ENCODE results near the gene TYW1.
"Not testable (repeated sequence)": the region's sequence is repeated elsewhere in the genome, so short reads cannot be mapped to it uniquely, and the experiment has no call there.

Gene TYW1

DNA sequence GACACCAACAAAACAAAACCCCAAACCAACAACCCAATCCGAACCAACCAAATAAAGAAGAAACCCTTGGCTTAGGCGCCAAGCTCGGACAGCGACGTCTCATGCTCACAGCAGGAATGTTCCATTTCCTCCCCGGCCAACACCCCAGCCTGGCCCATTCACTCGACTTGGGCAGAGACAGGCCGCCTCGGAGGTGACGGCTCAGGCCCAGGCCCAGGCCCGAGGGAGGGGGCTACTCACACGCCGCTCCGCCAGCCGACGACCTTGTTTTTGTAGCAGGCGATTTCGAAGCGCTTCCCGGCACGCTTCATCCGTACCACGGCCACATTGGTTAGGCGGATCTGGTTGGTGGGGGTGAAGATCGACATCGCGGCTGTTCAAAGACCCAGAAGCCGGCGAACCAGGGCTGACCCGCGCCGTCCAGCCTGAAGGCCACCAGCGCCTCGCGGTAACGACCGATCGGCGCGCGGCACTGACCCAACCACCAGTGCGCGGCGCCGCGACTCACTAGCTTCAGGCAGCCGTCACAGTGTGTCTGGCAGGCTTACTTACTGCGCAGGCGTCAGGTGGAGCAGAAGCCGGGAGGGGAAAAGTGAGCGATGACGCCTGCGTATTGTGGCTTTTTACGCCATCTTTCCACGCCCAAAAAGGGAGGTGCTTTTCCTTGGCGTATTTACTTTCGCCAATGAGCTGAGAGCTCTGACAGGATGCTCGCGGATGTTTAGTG lies 1.4 kb upstream of the TYW1 start, which contains the start of gene SBDS:
TSS of gene SBDS (minus strand) at position 537 of the 727 bp plus-strand sequence. CDS start at position 368, 169 bp downstream.
- DNase-seq: peak; percentile 88

DNA sequence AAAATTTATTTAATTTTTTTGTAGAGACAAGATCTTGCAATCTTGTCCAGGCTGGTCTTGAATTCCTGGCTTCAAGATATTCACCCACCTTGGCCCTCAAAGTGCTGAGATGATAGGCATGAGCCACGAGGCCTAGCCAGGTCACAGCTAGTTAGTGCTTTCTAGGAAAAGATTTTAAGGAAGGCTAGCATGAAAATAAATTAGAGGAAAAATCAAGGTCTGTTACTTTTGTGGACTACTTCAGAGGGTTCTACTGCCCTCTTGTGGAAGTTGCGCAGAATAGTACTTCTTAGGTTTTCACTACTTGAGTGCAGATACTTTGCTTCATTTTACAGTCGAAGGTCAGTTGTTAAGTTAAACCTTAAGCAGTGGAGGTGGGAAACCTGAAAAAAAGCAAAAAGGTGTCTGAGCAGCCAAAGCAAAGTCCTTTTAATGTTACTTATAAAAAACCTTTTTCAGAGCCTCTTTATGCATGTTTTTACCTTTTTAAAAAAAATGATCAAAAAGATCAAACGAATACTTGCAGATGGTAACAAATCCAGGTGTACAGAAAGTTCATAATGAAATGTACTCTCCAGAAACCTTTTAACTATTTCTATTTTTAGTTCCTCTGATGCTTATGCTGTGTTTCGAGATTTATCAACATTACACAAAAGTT lies 4.1 kb downstream of the TYW1 start:
- not testable (repeated sequence) for DNase-seq

DNA sequence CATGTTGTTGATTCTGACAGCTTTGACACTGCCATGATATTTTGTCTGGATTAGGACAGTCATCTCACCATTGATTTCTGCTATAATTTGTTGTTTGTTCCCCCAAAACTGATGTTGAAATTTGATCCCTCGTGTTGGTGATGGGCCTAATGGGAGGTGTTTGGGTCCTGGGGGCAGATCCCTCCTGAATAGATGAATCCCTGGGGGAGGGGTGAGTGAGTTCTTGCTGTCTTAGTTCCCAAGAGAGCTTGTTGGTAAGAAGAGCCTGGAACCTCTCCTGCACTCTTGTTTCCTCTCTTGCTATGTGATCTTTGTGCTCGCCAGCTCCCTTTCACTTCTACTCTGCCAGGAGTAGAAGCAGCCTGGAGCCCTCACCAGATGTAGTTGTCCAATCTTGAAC lies 7.5 kb downstream of the TYW1 start:
- not testable (repeated sequence) for DNase-seq

DNA sequence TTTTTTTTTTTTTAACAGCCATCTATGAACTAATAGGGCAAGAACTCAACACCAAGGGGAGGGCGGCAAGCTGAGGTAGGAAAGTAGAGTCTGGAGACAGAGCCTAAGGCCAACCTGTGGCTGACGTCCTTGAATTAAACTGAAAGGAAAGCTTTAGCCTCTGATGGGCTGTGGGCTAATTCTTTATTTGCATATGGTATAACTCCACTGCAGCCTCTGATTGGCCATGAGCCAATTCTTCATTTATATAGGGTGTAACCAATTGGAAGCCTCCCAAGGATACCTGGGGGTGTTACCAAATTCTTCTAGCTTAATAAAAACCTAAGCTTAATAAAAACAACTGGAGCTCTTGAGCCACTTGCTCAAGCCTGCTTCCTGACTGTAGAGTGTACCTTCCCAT lies 10.3 kb downstream of the TYW1 start:
- DNase-seq: no peak

DNA sequence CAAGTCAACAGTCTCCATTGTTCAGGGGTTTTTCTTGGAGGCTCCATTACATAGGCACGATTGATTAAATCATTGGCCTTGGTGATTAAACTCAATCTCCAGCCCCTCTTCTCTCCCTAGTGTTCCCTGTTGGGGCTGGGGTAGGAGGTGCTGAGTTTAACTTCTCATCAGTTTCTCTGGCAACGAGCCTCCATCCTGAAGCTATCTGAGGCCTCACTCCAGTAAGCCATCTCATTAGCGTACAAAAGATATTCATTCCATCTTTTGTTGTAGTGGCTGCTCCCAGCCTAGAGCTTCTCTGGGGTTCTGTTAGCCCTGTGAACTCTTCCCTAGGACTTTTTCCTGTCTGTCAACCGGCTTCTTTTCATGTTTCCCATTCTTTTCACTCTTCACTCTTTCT lies 11.6 kb downstream of the TYW1 start:
- DNase-seq: no peak

DNA sequence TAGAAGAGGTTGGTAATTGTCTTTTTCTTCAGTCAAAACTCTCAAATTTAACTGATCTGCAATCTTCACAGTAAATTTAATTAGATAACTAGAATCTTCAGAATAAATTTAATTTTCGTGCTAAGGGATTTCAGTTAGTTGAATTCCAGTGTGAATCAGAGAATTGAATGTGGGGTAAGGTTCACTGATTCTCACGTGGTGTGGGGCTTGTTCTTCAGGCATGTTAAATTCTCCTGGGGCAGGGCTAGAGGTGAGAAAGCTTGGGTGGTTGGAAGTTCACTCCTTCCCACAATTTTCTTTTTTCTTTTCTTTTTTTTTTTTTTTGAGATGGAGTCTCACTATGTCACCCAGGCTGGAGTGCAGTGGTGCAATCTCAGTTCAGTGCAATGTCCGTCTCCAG lies 13.0 kb downstream of the TYW1 start:
- not testable (repeated sequence) for DNase-seq

DNA sequence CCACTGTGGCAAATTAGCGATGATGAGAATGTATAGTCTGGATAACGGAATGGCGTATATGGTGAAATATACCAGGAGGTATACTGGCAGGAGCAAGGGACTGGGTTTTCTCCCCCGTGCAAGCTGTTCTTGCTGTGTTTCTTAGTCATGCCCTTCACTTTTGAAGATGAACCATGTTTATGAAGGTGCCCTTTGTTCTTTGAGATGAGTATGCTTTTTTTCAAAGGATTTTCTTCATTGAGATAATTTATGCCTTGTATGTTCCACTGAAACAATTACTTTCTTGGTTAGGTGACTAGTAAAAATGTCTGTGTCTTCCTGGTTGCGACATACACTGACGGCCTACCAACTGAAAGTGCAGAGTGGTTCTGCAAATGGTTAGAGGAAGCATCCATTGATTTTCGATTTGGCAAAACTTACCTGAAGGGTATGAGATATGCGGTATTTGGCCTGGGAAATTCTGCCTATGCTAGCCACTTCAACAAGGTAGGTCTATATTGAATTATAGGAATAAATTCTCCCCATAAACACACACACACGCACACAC lies 17.5 kb downstream of the TYW1 start:
- not testable (repeated sequence) for DNase-seq

DNA sequence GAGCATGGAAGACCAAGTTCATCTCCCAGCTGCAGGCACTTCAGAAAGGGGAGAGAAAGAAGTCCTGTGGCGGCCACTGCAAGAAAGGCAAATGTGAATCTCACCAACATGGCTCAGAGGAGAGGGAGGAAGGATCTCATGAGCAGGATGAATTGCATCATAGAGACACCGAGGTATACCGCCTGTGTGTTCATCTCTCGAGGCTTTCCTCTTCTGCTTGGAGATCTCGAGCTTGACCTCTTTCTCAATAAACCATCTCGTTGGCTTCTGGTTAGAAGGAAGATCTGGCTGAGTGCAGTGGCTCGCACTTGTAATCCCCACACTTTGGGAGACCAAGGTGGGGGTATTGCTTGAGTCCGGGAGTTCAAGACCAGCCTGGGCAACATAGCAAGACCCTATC lies 21.3 kb downstream of the TYW1 start:
- not testable (repeated sequence) for DNase-seq

DNA sequence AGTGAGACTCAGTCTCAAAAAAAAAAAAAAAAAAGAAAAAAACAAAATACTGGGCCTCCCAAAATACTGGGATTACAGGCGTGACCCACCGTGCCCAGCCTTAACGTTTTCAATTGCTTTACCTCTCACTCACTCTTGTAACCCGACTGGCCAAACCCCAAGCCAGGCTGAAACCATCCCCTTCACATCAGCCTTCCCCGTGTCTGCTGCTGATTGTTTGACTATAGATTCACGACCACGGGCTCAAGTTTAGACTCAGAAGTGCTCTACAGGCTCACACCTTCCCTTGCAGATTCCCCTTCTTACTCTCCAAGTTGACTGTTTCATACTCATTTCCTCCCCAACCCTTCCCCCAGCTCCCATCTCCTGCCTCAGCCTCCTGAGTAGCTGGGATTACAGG lies 22.3 kb downstream of the TYW1 start:
- no peak for DNase-seq

DNA sequence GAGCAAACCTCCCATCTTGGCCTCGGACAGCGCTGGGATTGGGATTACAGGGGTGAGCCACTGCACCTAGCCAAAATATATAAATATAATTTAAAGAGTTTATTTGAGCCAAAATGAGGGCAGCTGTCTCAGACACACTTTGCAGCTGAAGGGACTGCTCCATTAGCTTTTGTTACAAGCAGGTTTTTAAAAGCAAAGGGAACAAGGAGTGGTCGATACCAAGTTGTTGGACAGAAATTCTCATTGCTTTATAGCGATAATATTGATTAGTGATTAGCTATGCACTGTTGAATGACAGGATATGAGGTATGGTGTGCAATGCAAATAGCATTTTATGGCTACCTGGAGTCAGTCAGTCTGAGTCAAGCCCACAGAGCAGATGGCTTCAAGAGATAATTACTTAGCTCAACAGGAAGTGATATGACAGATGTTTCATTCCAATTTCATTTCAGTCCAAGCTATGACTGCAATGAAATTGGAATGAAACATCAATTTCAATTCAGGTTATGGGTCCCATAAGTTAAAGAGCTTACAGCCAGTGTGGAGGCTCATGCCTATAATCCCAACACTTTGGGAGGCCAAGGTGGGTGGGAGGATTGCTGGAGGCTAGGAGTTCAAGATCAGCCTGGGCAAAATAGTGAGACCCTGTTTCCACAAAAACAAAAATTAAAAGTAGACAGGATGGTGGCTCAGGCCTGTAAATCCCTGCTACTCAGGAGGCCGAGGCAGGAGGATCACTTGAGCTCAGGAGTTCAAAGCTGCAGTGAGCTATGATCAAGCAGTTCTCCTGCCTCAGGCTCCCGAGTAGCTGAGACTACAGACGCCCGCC lies 23.1 kb downstream of the TYW1 start:
- no peak for DNase-seq

DNA sequence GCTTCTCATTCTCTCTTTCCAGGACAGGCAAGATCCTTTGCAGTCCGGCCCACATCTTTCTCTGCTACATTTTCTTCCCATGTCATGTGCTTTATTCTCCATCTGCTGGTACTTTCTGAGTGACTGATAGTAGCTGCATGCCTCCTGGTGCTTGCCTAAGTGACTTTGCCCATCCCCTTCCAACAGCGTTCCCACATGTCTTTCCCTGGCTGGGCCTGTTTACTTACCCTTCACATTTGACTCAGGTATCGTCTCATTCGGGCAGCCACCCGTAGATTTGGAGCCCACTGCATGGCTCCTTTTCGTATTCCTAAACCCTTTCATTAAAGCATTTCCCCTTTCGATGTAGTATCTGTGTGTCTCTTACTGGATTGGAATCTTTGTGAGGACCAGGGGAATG lies 24.6 kb downstream of the TYW1 start:
- no peak for DNase-seq

DNA sequence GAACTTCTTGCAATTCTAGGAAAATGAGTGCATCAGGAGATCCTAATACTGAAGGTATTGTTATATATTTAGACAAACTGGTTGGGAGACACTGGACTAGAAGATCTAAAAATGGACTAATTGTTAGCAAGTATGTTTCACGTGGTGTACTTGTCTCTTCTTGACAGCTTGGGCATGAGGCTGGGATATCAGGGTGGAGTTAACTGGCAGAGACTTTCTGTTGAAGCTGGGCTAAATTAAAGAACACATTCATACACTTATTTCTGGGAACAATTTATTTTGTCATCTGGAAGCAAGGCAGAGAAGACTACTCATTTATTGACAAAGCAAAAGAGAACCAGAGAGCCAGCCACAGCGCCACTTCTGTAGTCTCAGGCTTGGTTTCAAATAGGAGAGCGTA lies 25.9 kb downstream of the TYW1 start:
- DNase-seq: no peak

DNA sequence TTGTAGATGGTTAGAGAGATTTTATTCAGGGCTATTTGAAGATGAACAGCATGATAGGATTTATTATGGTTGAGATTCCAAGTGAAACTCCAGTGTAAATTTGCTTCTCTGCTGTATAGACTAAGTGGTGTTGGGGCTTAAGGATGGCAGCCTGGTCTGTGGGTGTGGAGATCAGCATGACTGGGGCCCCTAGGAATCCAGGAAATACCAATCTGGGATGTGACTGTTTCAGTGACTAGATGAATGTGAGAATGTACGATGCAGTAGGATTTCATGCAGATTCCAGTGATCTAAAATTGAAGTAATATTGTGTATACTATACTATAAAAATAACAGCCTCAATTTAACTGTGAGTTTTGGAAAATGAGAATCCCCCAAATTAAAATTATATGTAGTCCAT lies 28.8 kb downstream of the TYW1 start:
- DNase-seq: not testable (repeated sequence)

DNA sequence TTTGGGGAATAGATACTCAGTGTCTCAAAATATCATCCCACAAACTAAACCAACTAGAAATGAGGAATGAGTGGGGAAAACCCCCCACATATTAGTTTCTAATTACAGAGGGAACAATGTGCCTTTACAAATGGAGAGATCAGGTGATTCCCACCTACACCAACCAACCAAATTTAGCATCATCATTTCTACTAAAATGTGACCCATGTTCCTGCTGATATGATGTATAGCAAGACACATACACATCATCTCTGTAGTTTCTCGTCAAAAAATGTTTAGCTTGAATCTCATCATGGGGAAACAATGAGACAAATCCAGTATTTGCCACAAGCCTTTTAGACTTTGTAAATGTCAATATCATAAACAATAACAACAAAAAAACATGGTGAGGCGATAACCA lies 35.1 kb downstream of the TYW1 start:
- DNase-seq: not testable (repeated sequence)

DNA sequence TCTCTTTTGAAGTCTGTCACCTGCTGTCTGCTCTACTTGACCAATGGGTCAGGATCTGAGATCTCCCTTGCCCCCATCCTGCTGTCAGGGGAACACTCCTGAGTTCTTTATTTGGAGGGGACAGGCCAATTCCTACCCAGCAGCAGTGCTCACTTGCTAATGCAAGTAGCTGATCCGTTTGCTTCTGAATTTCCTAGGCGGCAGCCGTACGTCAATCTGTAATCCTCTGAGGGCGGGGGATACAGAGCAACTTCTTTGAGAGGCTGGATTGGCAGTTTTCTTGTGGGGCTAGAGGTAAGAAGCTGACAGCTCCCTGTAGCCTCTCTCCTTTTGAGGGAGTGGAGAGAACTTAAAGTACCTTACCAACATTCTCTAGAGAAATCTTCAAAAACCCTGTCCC lies 36.6 kb downstream of the TYW1 start:
- DNase-seq: no peak

DNA sequence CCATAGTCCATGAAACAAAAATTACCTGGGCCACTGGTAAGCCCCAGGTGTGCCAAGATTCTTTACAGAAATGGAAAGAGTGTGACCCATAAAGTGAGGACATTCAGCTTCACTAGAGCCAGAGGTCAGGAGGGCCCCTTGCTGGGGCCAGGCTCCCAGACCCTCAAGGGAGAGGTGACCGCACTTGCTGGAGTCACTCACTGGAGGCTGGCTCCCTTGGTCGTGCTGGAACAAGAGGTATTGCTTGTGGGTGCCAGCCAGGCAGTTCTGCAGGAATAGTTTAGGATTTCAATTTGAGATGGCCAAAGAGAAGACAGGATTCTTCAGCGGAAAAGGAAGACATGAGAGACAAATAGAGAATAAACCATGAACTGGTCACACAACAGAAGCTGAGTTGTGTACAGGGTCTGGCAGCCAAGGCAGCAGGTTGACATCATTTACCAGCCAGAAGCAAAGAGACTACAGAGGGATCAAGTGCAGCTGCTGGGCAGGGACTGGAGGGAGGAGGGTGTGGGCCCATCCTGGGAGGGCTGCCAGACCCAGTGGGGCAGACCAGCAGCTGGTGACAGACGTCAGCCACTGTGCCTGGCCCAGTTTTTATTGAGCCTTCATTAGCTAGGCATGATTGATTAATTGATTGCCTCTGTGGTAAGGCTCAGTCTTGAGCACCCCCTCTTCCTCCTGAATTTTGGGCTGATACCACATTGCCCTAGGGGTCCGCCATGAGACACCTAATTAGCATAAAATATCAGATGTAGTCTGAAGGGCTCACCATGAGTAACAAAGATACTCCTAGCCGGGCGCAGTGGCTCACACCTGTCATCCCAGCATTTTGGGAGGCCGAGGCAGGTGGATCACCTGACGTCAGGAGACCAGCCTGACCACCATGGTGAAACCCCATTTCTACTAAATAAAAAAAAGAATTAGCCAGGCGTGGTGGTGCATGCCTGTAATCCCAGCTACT lies 40.1 kb downstream of the TYW1 start:
- not testable (repeated sequence) for DNase-seq

DNA sequence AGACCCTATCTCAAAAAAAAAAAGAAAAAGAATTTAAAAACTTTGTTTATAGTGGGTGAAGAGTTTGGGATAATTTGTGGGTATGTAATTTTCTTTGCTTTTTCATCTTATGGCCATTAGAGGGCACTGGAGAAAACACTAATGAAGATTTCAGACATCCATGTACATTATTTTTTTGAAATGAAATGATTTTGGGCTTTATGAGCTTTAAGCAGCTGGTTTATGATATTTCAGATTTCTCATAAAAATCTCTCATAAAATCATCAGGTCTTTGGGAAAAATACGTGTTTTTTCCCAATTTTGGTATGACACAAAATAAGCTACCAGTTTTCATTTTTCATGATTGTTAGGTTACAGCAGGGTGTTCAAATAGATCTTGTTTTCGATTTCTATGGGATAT lies 44.2 kb downstream of the TYW1 start:
- DNase-seq: not testable (repeated sequence)

DNA sequence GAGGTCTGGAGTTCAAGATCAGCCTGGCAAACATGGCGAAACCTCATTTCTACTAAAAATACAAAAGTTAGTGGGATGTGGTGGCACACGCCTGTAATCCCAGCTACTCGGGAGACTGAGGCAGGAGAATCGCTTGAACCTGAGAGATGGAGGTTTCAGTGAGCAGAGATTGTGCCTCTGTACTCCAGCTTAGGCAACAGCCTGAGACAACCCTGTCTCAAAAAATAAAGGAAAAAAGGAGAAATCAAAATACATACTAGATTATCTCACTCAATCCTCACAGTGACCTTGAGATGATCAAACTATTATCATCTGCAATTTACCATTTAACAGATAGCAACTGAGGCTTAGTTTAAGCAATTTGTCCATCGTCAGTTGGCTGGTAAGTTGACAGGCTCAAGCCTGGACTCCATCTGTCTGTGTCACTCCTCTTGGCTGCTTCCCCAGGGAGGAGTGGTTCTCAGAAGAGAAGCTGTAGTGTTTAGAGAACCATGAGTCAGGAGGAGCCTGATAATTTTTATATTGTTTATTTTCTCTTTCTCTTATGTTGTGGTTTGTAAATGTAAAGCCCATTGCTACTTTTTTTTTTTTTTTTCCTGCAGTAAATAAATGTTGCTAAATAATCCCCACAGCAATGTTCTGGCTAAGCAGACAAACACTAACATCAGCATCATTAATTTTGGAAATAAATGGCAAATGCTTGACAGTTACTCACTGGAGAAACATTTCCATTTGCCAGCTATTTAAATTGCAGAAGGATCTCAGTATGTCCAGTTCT lies 46.3 kb downstream of the TYW1 start:
- DNase-seq: not testable (repeated sequence)

DNA sequence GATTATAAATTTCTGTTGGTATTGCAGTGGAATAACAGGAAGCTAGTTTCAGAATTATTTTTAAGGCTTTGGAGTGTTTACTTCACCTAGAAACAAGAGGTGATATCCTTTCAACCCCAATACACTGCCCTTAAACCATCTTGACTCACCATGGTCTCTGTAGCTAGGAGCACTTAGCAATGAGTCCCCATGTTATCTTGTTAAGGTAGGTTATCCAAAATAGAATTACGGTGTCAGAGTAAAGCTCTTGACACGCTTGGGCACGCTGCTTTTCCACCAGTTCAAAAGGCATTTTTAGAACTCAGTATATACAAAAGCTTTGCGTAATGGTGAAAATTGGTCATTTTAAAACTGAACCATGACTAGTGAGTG lies 46.9 kb downstream of the TYW1 start:
- not testable (repeated sequence) for DNase-seq

DNA sequence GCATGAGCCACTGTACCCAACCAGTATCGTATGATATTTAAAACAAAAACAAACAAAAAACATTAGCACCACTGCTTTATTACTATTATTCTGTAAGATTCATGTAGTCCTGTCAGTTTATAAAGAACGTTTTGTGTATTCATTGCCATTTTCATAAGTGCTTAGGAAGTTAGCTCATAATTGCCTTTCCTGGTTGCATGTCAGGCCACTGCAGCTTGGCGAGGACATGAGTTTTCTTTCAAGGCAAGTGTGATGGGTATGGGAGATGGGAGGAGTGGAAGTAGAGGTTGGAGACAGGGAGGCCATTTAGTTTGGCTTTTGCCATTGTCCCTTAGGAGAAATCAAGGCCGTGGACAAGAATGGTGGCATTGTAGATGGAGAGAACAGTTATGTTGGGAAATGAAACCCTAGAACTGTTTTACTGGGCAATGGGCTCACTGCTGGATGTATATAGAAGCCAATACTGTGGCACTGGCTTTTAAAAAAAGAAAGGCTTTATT lies 48.9 kb downstream of the TYW1 start:
- no peak for DNase-seq

DNA sequence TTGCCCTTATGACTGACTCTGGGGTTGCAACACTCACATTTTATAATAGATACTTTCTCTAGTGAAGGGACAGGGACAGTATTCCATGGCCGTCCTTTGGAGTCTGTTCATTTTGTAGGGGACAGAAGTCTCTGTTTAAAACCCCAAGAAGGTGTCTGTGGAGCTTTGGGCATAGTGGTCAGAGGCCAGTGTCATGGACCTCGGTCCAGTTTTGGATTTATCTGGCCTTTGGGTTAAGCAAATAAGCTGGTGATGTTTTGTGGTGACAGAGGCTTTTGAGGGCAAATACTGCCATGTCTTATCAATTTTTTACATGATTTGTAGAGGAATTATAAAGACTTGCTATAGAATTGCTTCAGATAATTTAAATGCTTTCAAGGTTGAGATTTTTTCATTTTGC lies 50.2 kb downstream of the TYW1 start:
- DNase-seq: not testable (repeated sequence)

Measured in activated CD4-positive, alpha-beta T cell treated with anti-CD3 and anti-CD28 coated beads, Interleukin-2, amount 50 U/mL, for 1 hour (primary cell).